BJ (cell line): ENCODE measurements around the gene XKR3. TPM values are rescaled to one million over a fixed set of nuclear protein-coding genes. Genes with fewer than 3 reads are reported as not detected.
"Not testable (repeated sequence)": the region's sequence is repeated elsewhere in the genome, so short reads cannot be mapped to it uniquely, and the experiment has no call there.

Source experiments
- CTCF ChIA-PET: fragments of 350-600 bp; formaldehyde crosslinking; extraction: SDS; loops from one replicate; lab custom pipeline; 2021; ENCODE audit warnings: antibody characterized with exemption, inconsistent platforms; lab: Yijun Ruan, JAX
- POLR2A ChIA-PET: fragments of 300-600 bp; sonication (Branson Sonifier 250); formaldehyde crosslinking; extraction: SDS; loops from one replicate; lab custom pipeline; 2021; ENCODE audit warnings: antibody characterized with exemption; lab: Charles Lee
- DNase-seq: peaks from one replicate; pipeline ENCODE4 v3.0.0-alpha.2; 2011; ENCODE audit warnings: low read depth
- H3K27me3 ChIP-seq: 2 replicates; pipeline ENCODE4 v1.6.0; 2011; ENCODE audit warnings: low read length; ENCODE audit not compliant: control insufficient read depth, insufficient read depth
- H3K36me3 ChIP-seq: 2 replicates; pipeline ENCODE4 v1.5.1; 2011; ENCODE audit warnings: low read length; ENCODE audit not compliant: control insufficient read depth, insufficient read depth
- H3K4me3 ChIP-seq: 2 replicates; pipeline ENCODE4 v1.5.1; 2011; ENCODE audit warnings: low read depth, mild to moderate bottlenecking, control low read depth, low read length
- CTCF ChIP-seq: IDR thresholded peaks from 2 replicates; pipeline ENCODE4 v1.5.1; 2011; ENCODE audit warnings: low read depth, mild to moderate bottlenecking, control low read depth, inconsistent platforms, low read length, moderate library complexity; ENCODE audit not compliant: insufficient read depth
- polyA plus RNA-seq: library from polyadenylated mRNA; depleted of rRNA; stranded (reverse); fragments of >200 nt; gene quantifications from 2 replicates; pipeline ENCODE4 v1.2.3, GENCODE V29; 2011

XKR3 gene
- polyA plus RNA-seq, 1 experiment, result not detected

GRCh38 chr22:16801088-16801487 is 24.1 kb downstream of the XKR3 start:
- Histone ChIP-seq H3K36me3 (no peaks in the 10 kb centered on the region), H3K27me3 (no peaks in the 10 kb centered on the region), H3K4me3 (no peak overlapping the region)
- POLR2A ChIA-PET, result no interaction called here
- no peak for DNase-seq
- TF ChIP-seq CTCF, result no peak
- CTCF ChIA-PET, result no interaction called here

- Histone ChIP-seq H3K27me3 (no peaks in the 10 kb centered on the region), H3K36me3 (no peaks in the 10 kb centered on the region), H3K4me3 (no peak overlapping the region)
- ChIA-PET CTCF (no interaction called here), POLR2A (no interaction called here)
- no peak for TF ChIP-seq CTCF
- no peak for DNase-seq
Measured at GRCh38 chr22:16800358-16800757, 24.9 kb downstream of the XKR3 start.

- CTCF ChIA-PET, H3K27me3 ChIP-seq, H3K4me3 ChIP-seq, H3K36me3 ChIP-seq, DNase-seq, POLR2A ChIA-PET: not testable (repeated sequence)
Measured at GRCh38 chr22:16795504-16795903, 29.7 kb downstream of the XKR3 start.

- TF ChIP-seq CTCF, result no peak
- ChIA-PET POLR2A (no interaction called here), CTCF (no interaction called here)
- no peaks in the 10 kb centered on the region for H3K36me3 ChIP-seq
- DNase-seq, result no peak
- H3K27me3 ChIP-seq, result no peaks in the 10 kb centered on the region
- H3K4me3 ChIP-seq, result no peak overlapping the region
Measured at GRCh38 chr22:16793831-16794230, 31.4 kb downstream of the XKR3 start.

- POLR2A ChIA-PET, result no interaction called here
- CTCF ChIA-PET, result no interaction called here
- no peak for DNase-seq
Measured at GRCh38 chr22:16789860-16790493, 35.2 kb downstream of the XKR3 start.

More at GRCh38 chr22:16789860-16790493, 35.2 kb downstream of the XKR3 start:
- no peak for TF ChIP-seq CTCF
- Histone ChIP-seq H3K27me3 (no peaks in the 10 kb centered on the region), H3K4me3 (no peak overlapping the region), H3K36me3 (no peaks in the 10 kb centered on the region)
